ENCODE measurements around the gene CUL2. TPM values are rescaled to one million over a fixed set of nuclear protein-coding genes. Genes with fewer than 3 reads are reported as not detected.

Gene CUL2
- total and polyA plus RNA-seq, 7 donors = 12.0 to 37.1 (median 22.5) TPM

GRCh38 chr10:35126062-35126529 lies 36.0 kb upstream of the CUL2 start:
- intact Hi-C loops (cut with DNase I) = loop anchor here (1.0 to 5.0 kb wide), 2 partner anchors 36 to 211 kb away; partner anchors contain the start of genes CCNY and CUL2
- no peak for TF ChIP-seq CTCF (IDR thresholded peaks at IDR 0.05)
- no peak for TF ChIP-seq POLR2A (IDR thresholded peaks at IDR 0.05)
- TF ChIP-seq EP300 (IDR thresholded peaks at IDR 0.05) = no peak
- TF ChIP-seq POLR2AphosphoS5 (IDR thresholded peaks at IDR 0.05) = no peak
- DNase-seq = no peak
- H3K27ac ChIP-seq = peak overlapping the region; percentile 97 to 100 (median 98)
- WGBS, 2 donors = 63 to 66% methylated on average over 13 of the region's 13 CpGs
- H3K9me3 ChIP-seq = no peaks in the 10 kb centered on the region
- H3K36me3 ChIP-seq = no peaks in the 10 kb centered on the region
- no peaks in the 10 kb centered on the region for H3K27me3 ChIP-seq
- H3K4me1 ChIP-seq = peaks cover 0 to 24% (median 13%) of the 10 kb centered on the region in 4 donors
- H3K4me3 ChIP-seq = peak overlapping the region; percentile 66 to 98 (median 83)

- peak overlapping the region in 1 of 4 donors; percentile 6 for H3K27ac ChIP-seq
- H3K9me3 ChIP-seq = no peaks in the 10 kb centered on the region
- H3K4me3 ChIP-seq = no peak overlapping the region
- no peak for DNase-seq
- intact Hi-C loops (cut with DNase I) = no loop called here
- no peaks in the 10 kb centered on the region for H3K36me3 ChIP-seq
- 71 to 84% methylated on average over 6 of the region's 6 CpGs for WGBS, 2 donors
- TF ChIP-seq CTCF (IDR thresholded peaks at IDR 0.05) (no peak), POLR2A (IDR thresholded peaks at IDR 0.05) (no peak), POLR2AphosphoS5 (IDR thresholded peaks at IDR 0.05) (no peak), EP300 (IDR thresholded peaks at IDR 0.05) (no peak)
- peaks cover 0 to 19% (median 10%) of the 10 kb centered on the region in 4 donors for H3K4me1 ChIP-seq
- H3K27me3 ChIP-seq = no peaks in the 10 kb centered on the region
Observed at GRCh38 chr10:35124540-35124939, 34.4 kb upstream of the CUL2 start.

GRCh38 chr10:35119378-35119777 lies 29.2 kb upstream of the CUL2 start:
- no peak for DNase-seq
- Histone ChIP-seq H3K4me1 (no peaks in the 10 kb centered on the region), H3K9me3 (no peaks in the 10 kb centered on the region), H3K36me3 (no peaks in the 10 kb centered on the region), H3K27ac (no peak overlapping the region), H3K27me3 (no peaks in the 10 kb centered on the region), H3K4me3 (no peak overlapping the region)
- TF ChIP-seq CTCF (IDR thresholded peaks at IDR 0.05) (no peak), POLR2AphosphoS5 (IDR thresholded peaks at IDR 0.05) (no peak), POLR2A (IDR thresholded peaks at IDR 0.05) (no peak), EP300 (IDR thresholded peaks at IDR 0.05) (no peak)
- intact Hi-C loops (cut with DNase I) = no loop called here
- WGBS, 2 donors = 95% methylated on average over 1 of the region's 1 CpG

GRCh38 chr10:35112571-35112970 lies 22.4 kb upstream of the CUL2 start:
- 78 to 85% methylated on average over 4 of the region's 4 CpGs for WGBS, 2 donors

More at GRCh38 chr10:35112571-35112970, 22.4 kb upstream of the CUL2 start:
- intact Hi-C loops (cut with DNase I) = no loop called here
- Histone ChIP-seq H3K36me3 (no peaks in the 10 kb centered on the region), H3K9me3 (no peaks in the 10 kb centered on the region), H3K4me1 (no peaks in the 10 kb centered on the region), H3K27me3 (no peaks in the 10 kb centered on the region), H3K4me3 (no peak overlapping the region), H3K27ac (no peak overlapping the region)
- TF ChIP-seq CTCF (IDR thresholded peaks at IDR 0.05) (no peak), POLR2AphosphoS5 (IDR thresholded peaks at IDR 0.05) (no peak), EP300 (IDR thresholded peaks at IDR 0.05) (no peak), POLR2A (IDR thresholded peaks at IDR 0.05) (no peak)
- no peak for DNase-seq
